22Rv1 (cell line): Measurements from ENCODE around the gene MVP.
"Not testable (repeated sequence)": the region's sequence is repeated elsewhere in the genome, so short reads cannot be mapped to it uniquely, and the experiment has no call there.

ENCODE experiments used
- H3K27ac ChIP-seq: fragments of 450-650 bp; 2 replicates; pipeline ENCODE4 v1.5.1; 2017
- ZFX ChIP-seq: fragments of 450-650 bp; IDR thresholded peaks from 2 replicates; pipeline ENCODE4 v1.6.1; 2017; ENCODE audit warnings: antibody characterized with exemption, borderline replicate concordance
- TF ChIP-seq, protein P1 (sequence below): fragments of 450-650 bp; IDR thresholded peaks from 2 replicates; pipeline ENCODE4 v1.5.1; 2017; ENCODE audit warnings: mild to moderate bottlenecking

MVP gene

DNA sequence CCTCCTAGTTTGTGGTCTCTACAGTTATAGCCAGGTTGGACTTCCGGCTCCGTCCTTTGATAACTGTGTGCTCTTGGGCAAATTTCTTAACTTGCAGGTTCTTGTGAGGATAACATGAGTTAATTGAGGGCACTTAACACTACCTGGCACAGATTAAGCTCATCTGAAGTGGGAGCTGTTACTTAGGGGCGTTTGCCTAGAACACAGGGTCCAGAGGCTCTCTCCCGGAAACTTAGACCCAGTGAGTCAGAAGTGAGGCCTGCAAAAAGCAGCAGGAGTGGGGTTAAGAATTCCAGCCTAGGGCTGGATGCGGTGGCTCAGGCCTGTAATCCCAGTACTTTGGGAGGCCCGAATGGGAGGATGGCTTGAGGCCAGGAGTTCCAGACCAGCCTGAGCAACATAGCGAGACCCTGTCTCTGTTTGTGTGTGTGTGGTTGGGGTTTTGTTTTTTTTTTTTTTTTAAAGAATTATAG, 1.4 kb downstream of the MVP start:
- TF ChIP-seq, protein P1, sequence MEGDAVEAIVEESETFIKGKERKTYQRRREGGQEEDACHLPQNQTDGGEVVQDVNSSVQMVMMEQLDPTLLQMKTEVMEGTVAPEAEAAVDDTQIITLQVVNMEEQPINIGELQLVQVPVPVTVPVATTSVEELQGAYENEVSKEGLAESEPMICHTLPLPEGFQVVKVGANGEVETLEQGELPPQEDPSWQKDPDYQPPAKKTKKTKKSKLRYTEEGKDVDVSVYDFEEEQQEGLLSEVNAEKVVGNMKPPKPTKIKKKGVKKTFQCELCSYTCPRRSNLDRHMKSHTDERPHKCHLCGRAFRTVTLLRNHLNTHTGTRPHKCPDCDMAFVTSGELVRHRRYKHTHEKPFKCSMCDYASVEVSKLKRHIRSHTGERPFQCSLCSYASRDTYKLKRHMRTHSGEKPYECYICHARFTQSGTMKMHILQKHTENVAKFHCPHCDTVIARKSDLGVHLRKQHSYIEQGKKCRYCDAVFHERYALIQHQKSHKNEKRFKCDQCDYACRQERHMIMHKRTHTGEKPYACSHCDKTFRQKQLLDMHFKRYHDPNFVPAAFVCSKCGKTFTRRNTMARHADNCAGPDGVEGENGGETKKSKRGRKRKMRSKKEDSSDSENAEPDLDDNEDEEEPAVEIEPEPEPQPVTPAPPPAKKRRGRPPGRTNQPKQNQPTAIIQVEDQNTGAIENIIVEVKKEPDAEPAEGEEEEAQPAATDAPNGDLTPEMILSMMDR: no peak
- H3K27ac ChIP-seq: peak overlapping the region; percentile 100

DNA sequence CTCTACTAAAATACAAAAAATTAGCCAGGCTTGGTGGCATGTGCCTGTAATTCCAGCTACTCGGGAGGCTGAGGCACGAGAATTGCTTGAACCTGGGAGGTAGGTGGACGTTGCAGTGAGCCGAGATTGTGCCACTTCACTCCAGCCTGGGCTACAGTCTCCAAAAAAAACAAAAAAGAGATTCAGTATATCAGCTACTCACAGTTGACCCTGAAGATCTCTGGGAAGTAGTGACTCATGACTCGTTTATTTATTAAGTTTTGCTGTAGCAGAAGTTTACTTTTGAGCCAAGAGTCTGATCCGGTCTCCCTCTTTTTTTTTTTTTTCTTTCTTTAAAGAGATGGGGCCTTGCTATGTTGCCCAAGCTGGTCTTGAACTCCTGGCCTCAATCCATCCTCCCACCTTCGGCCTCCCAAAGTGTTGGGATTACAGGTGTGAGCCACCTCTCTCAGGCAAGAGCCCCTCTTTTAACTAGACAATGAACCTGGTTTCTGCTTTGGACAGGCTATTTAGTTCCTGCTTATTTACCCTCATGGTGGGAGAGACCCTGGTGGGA, 4.4 kb downstream of the MVP start:
- H3K27ac ChIP-seq: peak overlapping the region; percentile 38; the same call in 1 of the 2 replicates
- TF ChIP-seq, protein P1: no peak
- no peak for TF ChIP-seq ZFX

DNA sequence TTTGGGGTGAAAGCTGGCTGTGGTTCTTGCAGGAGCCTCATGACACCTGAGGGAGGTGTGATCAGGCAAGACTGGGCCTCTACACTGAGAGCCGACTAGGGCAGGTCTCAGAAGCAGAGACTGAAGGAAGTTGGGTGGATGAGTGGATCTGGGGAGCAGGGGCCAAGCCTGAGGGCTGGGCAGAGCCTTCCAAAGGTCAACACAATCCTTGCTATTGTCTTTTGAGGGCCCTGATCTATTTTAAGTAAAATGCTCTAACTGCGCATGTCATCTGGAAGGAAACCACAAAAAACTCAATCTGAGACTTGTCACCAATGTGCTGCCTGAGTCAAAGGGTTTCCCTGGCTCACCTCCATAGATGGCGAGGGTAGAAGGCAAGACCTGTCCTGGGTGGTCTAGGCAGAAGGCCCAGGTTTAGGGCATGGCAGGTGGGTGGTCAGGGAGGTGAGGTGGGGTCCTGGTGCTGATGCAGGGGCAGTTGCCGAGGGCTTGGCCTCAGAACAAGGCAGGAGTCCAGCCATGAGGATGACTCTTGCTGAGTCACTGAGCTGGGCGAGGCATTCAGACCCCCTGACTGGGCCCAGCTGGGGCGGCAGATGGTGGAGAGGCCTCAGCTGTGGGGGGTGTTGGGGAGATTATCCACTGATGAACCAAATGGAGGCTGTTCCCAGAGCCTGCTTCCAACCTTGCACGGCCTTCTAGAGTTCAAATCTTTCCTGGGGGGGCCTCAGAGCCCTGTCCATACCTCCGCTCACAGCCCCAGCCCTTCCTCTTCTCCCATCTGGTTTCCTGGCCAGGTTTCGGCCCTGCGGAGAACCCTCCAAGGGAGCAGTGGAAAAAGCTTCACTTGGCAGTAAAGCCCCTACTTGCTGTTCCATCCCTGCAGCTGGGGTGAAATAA, 5.1 kb downstream of the MVP start:
- peak overlapping the region; percentile 38 for H3K27ac ChIP-seq
- TF ChIP-seq ZFX: no peak
- TF ChIP-seq, protein P1: no peak

DNA sequence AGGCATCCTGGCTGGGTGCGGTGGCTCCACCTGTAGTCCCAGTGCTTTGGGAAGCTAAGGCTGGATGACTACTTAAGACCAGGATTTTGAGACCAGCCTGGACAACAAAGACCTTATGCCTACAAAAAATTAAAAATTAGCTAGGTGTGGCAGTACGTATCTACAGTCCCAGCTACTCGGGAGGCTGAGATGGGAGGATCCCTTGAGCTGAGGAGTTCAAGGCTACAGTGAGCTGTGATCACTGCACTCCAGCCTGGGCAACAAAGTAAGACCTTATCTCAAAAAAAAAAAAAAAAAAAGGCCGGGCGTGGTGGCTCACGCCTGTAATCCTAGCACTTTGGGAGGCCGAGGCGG, 6.1 kb downstream of the MVP start:
- TF ChIP-seq ZFX: no peak
- TF ChIP-seq, protein P1: no peak
- peak overlapping the region; percentile 38 for H3K27ac ChIP-seq

DNA sequence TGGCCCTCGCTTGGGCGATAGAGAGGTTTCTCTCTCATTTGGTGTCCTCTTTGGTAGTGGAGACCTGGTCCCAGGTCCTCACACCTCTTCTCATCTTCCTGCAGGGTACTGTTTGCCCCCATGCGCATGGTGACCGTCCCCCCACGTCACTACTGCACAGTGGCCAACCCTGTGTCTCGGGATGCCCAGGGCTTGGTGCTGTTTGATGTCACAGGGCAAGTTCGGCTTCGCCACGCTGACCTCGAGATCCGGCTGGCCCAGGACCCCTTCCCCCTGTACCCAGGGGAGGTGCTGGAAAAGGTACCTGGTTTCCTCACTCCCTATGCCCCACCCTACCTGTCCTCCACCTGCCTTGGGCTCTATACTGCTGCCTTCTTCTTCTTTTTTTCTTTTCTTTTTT, 10.5 kb downstream of the MVP start:
- TF ChIP-seq, protein P1: no peak
- TF ChIP-seq ZFX: no peak
- peak overlapping the region; percentile 95 for H3K27ac ChIP-seq

DNA sequence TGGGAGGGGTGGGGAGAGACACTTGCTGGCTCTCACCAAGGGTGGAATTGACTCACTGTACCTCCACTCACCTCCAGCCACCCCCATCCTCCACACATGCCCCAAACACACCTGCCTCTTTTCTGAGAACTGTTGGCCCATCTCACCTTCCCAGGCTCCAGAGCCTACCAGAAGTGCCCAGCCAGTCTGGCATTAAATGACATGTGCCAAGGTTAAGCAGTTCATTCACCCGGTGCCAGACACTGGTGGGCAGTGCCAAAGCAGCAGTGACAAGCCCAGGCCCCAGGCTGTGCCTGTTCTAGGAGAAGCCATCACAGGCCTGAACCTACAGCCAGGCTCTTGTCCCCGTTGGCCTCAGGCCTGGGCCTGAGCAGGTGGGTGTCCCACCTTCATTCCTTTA, 11.2 kb downstream of the MVP start:
- no peak for TF ChIP-seq ZFX
- TF ChIP-seq, protein P1: no peak
- peak overlapping the region; percentile 95 for H3K27ac ChIP-seq

DNA sequence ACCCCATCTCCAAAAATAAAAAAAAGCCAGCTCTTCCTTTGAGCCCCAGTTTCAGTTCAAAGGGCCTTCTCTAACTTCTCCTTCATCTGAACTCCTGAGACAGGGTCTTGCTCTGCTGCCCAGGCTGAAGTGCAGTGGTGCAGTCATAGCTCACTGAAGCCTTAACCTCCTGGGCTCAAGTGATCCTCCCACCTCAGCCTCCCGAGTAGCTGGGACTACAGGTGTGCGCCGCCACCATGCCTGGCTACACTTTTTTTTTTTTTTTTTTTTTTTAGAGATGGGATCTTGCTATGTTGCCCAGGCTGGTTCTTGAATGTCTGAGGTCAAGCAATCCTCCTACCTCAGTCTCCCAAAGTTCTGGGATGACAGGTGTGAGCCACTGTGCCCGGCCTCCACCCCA, 13.0 kb downstream of the MVP start:
- H3K27ac ChIP-seq: not testable (repeated sequence)

DNA sequence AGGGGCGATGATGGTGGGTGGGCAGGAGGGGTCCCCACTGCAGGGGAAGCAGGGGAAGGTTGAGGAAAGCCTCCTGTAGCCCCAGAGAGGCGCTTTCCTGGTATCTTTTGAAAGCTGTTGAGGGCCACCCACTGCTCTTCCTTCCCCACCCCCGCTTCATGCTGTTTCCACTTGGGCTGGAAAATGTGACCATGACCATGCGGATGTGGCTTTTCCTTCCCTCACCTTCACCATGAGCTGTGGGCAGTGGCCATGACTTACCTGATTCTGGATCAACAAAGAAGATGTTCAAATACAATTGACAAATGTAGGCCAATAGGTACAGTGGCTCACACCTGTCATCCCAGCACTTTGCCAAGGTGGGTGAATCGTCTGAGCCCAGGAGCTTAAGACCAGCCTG, 13.8 kb downstream of the MVP start:
- TF ChIP-seq, protein P1: no peak
- H3K27ac ChIP-seq: no peak overlapping the region
